SK-N-SH treated with all-trans-retinoic acid at 6 μM for 48 hours (cell line): ENCODE measurements around the gene PPP1R16B.

Source experiments
- GLIS3 ChIP-seq: fragments of 250-450 bp; sonication (Bioruptor Pico); IDR thresholded peaks from 2 replicates; pipeline ENCODE4 v1.5.0; 2020; ENCODE audit warnings: mild to moderate bottlenecking, moderate library complexity
- OSR1 ChIP-seq: fragments of 250-450 bp; sonication (Bioruptor Pico); IDR thresholded peaks from 2 replicates; pipeline ENCODE4 v1.8.0; 2022; ENCODE audit warnings: moderate library complexity, mild to moderate bottlenecking, inconsistent platforms
- RARB ChIP-seq: fragments of 250-450 bp; sonication (Bioruptor Pico); IDR thresholded peaks from 2 replicates; pipeline ENCODE4 v1.8.0; 2021; ENCODE audit warnings: mild to moderate bottlenecking, moderate library complexity
- SNAI2 ChIP-seq: fragments of 250-450 bp; sonication (Bioruptor Pico); IDR thresholded peaks from 2 replicates; pipeline ENCODE4 v1.5.0; 2020; ENCODE audit warnings: mild to moderate bottlenecking, moderate library complexity
- TOX ChIP-seq: fragments of 250-450 bp; sonication (Bioruptor Pico); IDR thresholded peaks from 2 replicates; pipeline ENCODE4 v1.8.0; 2021; ENCODE audit warnings: mild to moderate bottlenecking, moderate library complexity, borderline replicate concordance
- ZFP30 ChIP-seq: fragments of 450-650 bp; formaldehyde crosslinking; IDR thresholded peaks from 2 replicates; pipeline ENCODE4 v1.5.0; 2022; ENCODE audit warnings: mild to moderate bottlenecking, moderate library complexity
- ZNF565 ChIP-seq: fragments of 450-650 bp; formaldehyde crosslinking; conservative IDR thresholded peaks from 2 replicates; pipeline ENCODE4 v1.5.0; 2020; ENCODE audit warnings: low read depth, mild to moderate bottlenecking, moderate library complexity
- ZNF8 ChIP-seq: fragments of 450-650 bp; formaldehyde crosslinking; IDR thresholded peaks from 2 replicates; pipeline ENCODE4 v1.5.0; 2020; ENCODE audit warnings: mild to moderate bottlenecking, moderate library complexity
- TF ChIP-seq, protein P1 (sequence below): fragments of 250-450 bp; sonication (Bioruptor Pico); IDR thresholded peaks from 2 replicates; pipeline ENCODE4 v1.5.0; 2020; ENCODE audit warnings: mild to moderate bottlenecking, moderate library complexity
- TF ChIP-seq, protein P2 (sequence below): fragments of 250-450 bp; sonication (Bioruptor Pico); IDR thresholded peaks from 2 replicates; pipeline ENCODE4 v1.8.0; 2021; ENCODE audit warnings: low read depth, mild to moderate bottlenecking, moderate library complexity, borderline replicate concordance
- TF ChIP-seq, protein P3 (sequence below): fragments of 250-450 bp; sonication (Bioruptor Pico); IDR thresholded peaks from 2 replicates; pipeline ENCODE4 v1.8.0; 2020; ENCODE audit warnings: mild to moderate bottlenecking, moderate library complexity, borderline replicate concordance

DNA sequence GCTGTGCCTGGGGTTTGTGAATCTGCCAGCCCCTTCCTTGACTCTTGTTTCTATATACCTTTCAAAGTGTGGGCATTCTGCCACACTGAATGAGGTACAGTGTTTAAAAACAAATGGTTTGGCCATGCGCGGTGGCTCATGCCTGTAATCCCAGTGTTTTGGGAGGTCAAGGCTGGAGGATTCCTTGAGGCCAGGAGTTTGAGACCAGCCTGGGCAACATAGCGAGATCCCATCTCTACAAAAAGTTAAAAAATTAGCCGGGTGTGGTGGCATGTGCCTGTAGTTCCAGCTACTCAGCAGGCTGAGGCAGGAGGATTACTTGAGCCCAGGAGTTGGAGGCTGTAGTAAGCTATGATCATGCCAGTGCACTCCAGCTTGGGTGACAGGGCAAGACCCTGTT, 126.5 kb downstream of the PPP1R16B start:
- TF ChIP-seq RARB (CRISPR knock-in tag) (no peak), ZFP30 (CRISPR knock-in tag) (no peak), SNAI2 (CRISPR knock-in tag) (no peak), TOX (CRISPR knock-in tag) (no peak), ZNF8 (CRISPR knock-in tag) (no peak), ZNF565 (CRISPR knock-in tag) (no peak), GLIS3 (CRISPR knock-in tag) (no peak), OSR1 (no peak)
- TF ChIP-seq, protein P1, sequence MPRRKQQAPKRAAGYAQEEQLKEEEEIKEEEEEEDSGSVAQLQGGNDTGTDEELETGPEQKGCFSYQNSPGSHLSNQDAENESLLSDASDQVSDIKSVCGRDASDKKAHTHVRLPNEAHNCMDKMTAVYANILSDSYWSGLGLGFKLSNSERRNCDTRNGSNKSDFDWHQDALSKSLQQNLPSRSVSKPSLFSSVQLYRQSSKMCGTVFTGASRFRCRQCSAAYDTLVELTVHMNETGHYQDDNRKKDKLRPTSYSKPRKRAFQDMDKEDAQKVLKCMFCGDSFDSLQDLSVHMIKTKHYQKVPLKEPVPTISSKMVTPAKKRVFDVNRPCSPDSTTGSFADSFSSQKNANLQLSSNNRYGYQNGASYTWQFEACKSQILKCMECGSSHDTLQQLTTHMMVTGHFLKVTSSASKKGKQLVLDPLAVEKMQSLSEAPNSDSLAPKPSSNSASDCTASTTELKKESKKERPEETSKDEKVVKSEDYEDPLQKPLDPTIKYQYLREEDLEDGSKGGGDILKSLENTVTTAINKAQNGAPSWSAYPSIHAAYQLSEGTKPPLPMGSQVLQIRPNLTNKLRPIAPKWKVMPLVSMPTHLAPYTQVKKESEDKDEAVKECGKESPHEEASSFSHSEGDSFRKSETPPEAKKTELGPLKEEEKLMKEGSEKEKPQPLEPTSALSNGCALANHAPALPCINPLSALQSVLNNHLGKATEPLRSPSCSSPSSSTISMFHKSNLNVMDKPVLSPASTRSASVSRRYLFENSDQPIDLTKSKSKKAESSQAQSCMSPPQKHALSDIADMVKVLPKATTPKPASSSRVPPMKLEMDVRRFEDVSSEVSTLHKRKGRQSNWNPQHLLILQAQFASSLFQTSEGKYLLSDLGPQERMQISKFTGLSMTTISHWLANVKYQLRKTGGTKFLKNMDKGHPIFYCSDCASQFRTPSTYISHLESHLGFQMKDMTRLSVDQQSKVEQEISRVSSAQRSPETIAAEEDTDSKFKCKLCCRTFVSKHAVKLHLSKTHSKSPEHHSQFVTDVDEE: no peak
- TF ChIP-seq, protein P2, sequence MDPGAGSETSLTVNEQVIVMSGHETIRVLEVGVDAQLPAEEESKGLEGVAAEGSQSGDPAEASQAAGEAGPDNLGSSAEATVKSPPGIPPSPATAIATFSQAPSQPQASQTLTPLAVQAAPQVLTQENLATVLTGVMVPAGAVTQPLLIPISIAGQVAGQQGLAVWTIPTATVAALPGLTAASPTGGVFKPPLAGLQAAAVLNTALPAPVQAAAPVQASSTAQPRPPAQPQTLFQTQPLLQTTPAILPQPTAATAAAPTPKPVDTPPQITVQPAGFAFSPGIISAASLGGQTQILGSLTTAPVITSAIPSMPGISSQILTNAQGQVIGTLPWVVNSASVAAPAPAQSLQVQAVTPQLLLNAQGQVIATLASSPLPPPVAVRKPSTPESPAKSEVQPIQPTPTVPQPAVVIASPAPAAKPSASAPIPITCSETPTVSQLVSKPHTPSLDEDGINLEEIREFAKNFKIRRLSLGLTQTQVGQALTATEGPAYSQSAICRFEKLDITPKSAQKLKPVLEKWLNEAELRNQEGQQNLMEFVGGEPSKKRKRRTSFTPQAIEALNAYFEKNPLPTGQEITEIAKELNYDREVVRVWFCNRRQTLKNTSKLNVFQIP (CRISPR knock-in tag): no peak
- TF ChIP-seq, protein P3, sequence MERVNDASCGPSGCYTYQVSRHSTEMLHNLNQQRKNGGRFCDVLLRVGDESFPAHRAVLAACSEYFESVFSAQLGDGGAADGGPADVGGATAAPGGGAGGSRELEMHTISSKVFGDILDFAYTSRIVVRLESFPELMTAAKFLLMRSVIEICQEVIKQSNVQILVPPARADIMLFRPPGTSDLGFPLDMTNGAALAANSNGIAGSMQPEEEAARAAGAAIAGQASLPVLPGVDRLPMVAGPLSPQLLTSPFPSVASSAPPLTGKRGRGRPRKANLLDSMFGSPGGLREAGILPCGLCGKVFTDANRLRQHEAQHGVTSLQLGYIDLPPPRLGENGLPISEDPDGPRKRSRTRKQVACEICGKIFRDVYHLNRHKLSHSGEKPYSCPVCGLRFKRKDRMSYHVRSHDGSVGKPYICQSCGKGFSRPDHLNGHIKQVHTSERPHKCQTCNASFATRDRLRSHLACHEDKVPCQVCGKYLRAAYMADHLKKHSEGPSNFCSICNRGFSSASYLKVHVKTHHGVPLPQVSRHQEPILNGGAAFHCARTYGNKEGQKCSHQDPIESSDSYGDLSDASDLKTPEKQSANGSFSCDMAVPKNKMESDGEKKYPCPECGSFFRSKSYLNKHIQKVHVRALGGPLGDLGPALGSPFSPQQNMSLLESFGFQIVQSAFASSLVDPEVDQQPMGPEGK: no peak
